Measurements from ENCODE around the gene MAMLD1.

The MAMLD1 gene

DNA sequence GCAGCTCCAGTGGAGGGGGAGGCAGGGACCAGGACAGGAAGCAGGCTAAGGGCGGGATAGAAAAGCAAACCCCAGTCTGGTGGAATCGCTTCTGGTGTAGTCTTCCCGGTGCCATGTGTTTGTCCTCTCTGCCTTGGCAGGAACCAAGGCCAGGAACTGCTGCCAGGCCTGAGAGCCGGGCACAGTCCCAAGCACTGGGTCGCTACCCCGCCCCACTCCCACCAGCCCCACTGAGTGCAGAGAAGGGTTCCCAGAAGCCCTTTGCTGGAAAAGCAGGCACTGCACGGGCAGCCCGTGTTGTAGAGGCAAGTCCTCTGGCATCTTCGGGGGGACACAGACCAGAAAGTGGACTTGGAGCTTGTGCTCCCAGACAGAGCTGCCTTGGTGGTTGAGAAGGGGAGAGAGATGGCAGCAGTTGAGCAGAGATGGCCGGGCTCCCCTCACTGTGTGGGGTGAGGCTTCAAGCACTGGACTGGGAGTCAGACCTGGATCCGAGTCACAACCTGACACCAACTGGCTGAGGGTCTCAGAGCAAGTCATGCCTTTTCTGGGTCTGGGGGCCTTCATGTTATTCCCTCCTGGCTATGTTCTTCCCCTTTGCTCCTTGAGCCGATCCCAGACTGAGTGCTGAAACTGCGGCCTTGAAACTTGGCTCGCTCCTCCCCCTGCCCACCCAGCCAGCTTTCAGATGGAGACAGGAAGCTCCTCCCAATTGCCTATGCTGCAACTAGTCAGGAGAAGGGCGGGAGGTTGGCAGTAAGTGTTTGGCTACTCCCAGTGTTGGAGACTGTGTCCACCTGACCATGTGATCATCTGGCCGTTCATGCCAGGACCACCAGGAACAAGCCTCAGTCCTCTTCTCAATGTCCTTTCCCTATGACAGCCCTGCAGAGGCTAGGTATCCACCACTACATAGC, 145.6 kb downstream of the MAMLD1 start:
- Mint-ChIP-seq H3K9me3 (no peaks in the 10 kb centered on the region), H3K27ac (no peak overlapping the region), H3K4me1 (ENCODE audit: low read depth in 2 of 2) (no peaks in the 10 kb centered on the region), H3K36me3 (ENCODE audit: insufficient read depth) (no peaks in the 10 kb centered on the region), H3K4me3 (no peak overlapping the region), H3K27me3 (no peaks in the 10 kb centered on the region)
- ATAC-seq (replicated peaks) (no peak), DNase-seq (no peak)

DNA sequence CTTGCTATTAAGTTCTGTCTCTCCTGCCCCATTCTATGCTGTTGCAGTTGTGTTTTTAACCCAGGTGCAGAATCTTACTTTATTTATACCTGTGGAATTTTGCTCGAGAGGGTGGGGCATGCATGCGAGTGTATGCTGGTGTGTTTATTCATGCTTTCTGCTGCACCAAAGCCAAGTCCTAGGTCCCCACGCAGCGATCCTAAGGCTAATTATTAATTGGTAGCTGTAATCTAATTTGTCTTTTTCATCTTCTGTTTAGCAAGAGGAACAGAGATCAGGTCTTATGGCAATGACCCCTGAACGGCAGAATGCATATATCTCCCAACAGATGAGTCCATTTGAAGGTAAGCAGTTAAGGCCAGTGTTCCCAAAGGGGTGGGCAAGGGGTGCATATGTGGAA, 146.6 kb downstream of the MAMLD1 start:
- ATAC-seq (replicated peaks) (no peak), DNase-seq (no peak)
- Mint-ChIP-seq H3K27ac (no peak overlapping the region), H3K27me3 (no peaks in the 10 kb centered on the region), H3K4me3 (no peak overlapping the region), H3K9me3 (no peaks in the 10 kb centered on the region), H3K4me1 (ENCODE audit: low read depth in 2 of 2) (no peaks in the 10 kb centered on the region), H3K36me3 (ENCODE audit: insufficient read depth) (no peaks in the 10 kb centered on the region)

DNA sequence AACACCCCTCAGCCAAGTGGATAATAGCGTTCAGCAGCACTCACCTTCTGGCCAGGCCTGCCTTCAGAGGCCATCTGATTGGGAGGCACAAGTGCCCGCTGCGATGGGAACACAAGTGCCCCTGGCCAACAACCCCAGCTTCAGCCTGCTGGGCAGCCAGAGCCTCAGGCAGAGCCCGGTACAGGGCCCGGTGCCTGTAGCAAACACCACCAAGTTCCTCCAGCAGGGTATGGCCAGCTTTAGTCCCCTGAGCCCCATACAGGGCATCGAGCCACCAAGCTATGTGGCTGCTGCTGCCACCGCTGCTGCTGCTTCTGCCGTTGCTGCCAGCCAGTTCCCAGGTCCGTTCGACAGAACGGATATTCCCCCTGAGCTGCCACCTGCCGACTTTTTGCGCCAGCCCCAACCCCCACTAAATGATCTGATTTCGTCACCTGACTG, 149.4 kb downstream of the MAMLD1 start:
- Mint-ChIP-seq H3K9me3 (no peaks in the 10 kb centered on the region), H3K27ac (no peak overlapping the region), H3K4me1 (ENCODE audit: low read depth in 2 of 2) (peaks cover 0 to 2% of the 10 kb centered on the region in 2 donors), H3K36me3 (ENCODE audit: insufficient read depth) (no peaks in the 10 kb centered on the region), H3K27me3 (peaks cover 0 to 17% of the 10 kb centered on the region in 2 donors), H3K4me3 (no peak overlapping the region)
- DNase-seq: no peak
- ATAC-seq (replicated peaks): no peak

DNA sequence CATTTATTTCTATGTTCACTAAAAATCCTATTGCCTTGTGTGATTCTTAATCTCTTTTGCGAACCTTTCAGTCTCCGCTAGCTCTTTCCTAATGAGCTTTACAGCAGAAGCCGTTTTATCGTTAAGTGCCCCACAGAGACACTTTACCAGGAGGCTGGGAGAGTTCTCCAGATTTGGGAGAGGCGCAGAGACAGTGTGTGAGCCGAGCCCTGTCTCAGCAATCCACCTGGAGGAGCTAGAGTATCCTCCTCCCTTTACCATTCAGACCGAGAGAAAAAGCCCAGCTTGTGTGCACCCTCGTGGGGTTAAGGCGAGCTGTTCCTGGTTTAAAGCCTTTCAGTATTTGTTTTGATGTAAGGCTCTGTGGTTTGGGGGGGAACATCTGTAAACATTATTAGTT, 150.4 kb downstream of the MAMLD1 start:
- no peak for ATAC-seq (replicated peaks)
- H3K4me3 Mint-ChIP-seq: no peak overlapping the region

DNA sequence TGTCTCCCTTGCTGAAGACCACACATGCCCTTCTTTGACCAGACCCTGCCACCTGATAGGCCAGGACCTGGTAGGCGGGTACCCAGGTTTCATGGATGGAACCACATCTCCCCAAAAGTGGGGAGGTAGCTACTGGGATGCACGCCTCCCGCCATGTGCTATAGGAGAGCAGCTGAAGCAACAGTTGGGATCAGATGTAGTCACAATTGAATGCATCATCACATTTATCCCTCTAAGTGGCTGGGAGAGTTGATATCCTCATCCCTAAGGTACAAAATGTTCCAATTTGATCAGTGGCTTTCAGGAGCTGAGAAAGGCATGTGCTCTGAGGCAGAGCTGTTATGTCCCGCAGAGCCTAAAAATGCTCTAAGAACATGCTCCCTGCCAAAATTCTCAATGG, 151.3 kb downstream of the MAMLD1 start:
- no peak overlapping the region for H3K4me3 Mint-ChIP-seq
- H3K27me3 Mint-ChIP-seq: peaks cover 0 to 17% of the 10 kb centered on the region in 2 donors
- no peaks in the 10 kb centered on the region for H3K9me3 Mint-ChIP-seq
- DNase-seq (no peak), ATAC-seq (replicated peaks) (no peak)
- H3K27ac Mint-ChIP-seq: no peak overlapping the region
- peaks cover 0 to 2% of the 10 kb centered on the region in 2 donors for H3K4me1 Mint-ChIP-seq (ENCODE audit: low read depth in 2 of 2)
- H3K36me3 Mint-ChIP-seq (ENCODE audit: insufficient read depth): no peaks in the 10 kb centered on the region

More for the DNA sequence above, 150.4 kb downstream of the MAMLD1 start:
- no peaks in the 10 kb centered on the region for H3K9me3 Mint-ChIP-seq
- H3K27me3 Mint-ChIP-seq: peaks cover 0 to 17% of the 10 kb centered on the region in 2 donors
- H3K4me1 Mint-ChIP-seq (ENCODE audit: low read depth in 2 of 2): peaks cover 0 to 2% of the 10 kb centered on the region in 2 donors
- H3K36me3 Mint-ChIP-seq (ENCODE audit: insufficient read depth): no peaks in the 10 kb centered on the region
- no peak for DNase-seq
- no peak overlapping the region for H3K27ac Mint-ChIP-seq

DNA sequence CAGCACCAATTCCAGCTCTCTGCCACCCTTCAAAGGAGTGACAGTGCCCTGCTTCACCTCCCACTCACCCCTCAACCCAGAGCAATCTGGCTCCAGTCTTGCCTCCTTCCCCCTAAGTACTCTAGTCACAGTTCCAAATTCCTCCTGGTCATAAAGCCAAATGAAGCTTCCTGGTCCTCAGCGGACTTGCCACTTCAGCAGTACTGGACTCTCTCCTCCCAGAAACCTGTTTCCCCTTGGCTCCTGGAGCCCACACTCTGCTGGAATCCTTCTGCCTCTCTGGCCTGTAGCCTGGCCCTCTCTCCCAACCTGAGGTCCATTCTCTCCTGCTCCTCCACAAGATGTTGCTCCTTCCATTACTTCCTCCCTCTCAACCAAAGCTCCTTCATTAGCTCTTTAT, 152.7 kb downstream of the MAMLD1 start:
- H3K9me3 Mint-ChIP-seq: no peaks in the 10 kb centered on the region
- no peaks in the 10 kb centered on the region for H3K36me3 Mint-ChIP-seq (ENCODE audit: insufficient read depth)
- no peak overlapping the region for H3K27ac Mint-ChIP-seq
- peaks cover 0 to 17% of the 10 kb centered on the region in 2 donors for H3K27me3 Mint-ChIP-seq
- ATAC-seq (replicated peaks): no peak
- H3K4me1 Mint-ChIP-seq (ENCODE audit: low read depth in 2 of 2): peaks cover 0 to 2% of the 10 kb centered on the region in 2 donors
- no peak for DNase-seq
- H3K4me3 Mint-ChIP-seq: no peak overlapping the region

DNA sequence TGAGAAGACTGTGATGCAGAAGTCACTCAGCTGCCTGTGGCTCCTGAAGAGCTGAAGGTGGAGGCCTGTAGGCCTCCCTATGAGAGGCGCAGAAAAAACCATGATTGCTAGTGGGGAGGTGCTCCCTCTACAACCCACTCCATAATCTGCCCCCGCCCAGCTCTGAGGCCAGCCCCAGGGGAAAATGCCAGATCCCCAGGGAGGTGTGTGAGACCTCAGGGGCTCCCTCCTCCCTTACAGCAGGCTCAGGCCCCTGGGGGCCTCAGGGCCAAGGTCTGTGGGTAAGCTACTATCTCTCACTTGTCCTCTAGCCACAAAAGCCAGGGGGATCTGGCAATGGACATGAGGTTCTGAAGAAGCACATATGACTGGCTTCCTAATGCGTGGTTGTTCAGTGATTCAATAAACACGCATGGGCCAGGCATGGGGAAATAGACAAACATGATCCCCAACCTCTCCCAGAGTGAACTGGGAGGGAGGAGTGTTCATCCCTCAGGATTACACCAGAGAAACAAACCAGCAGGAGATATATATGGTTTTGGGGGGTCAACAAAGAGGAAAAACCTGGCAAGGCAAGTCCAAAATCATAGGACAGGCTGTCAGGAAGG, 154.3 kb downstream of the MAMLD1 start:
- DNase-seq: no peak
- H3K36me3 Mint-ChIP-seq (ENCODE audit: insufficient read depth): no peaks in the 10 kb centered on the region
- no peak overlapping the region for H3K4me3 Mint-ChIP-seq
- no peak overlapping the region for H3K27ac Mint-ChIP-seq
- no peak for ATAC-seq (replicated peaks)
- H3K27me3 Mint-ChIP-seq: peaks cover 0 to 17% of the 10 kb centered on the region in 2 donors
- peaks cover 0 to 2% of the 10 kb centered on the region in 2 donors for H3K4me1 Mint-ChIP-seq (ENCODE audit: low read depth in 2 of 2)
- H3K9me3 Mint-ChIP-seq: no peaks in the 10 kb centered on the region

DNA sequence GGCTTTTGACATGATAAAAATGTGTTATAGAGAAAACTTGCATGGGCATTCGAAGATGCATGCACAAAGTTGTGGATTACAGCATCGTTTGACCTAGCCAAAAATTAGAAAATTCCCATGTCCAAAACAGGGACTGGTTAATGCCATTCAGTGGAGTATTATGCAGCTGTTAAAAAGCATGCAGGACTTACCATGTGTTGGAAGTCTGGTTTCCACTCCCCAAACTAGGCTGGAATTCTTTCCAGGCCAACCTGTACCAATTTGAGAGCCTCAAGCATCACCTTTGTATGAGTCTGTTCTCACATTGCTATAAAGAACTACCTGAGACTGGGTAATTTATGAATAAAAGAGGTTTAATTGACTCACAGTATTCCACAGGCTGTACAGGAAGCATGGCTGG, 159.4 kb downstream of the MAMLD1 start:
- Mint-ChIP-seq H3K9me3 (no peaks in the 10 kb centered on the region), H3K27ac (no peak overlapping the region), H3K4me3 (no peak overlapping the region), H3K36me3 (ENCODE audit: insufficient read depth) (no peaks in the 10 kb centered on the region), H3K27me3 (no peaks in the 10 kb centered on the region), H3K4me1 (ENCODE audit: low read depth in 2 of 2) (no peaks in the 10 kb centered on the region)
- ATAC-seq (replicated peaks) (no peak), DNase-seq (no peak)

DNA sequence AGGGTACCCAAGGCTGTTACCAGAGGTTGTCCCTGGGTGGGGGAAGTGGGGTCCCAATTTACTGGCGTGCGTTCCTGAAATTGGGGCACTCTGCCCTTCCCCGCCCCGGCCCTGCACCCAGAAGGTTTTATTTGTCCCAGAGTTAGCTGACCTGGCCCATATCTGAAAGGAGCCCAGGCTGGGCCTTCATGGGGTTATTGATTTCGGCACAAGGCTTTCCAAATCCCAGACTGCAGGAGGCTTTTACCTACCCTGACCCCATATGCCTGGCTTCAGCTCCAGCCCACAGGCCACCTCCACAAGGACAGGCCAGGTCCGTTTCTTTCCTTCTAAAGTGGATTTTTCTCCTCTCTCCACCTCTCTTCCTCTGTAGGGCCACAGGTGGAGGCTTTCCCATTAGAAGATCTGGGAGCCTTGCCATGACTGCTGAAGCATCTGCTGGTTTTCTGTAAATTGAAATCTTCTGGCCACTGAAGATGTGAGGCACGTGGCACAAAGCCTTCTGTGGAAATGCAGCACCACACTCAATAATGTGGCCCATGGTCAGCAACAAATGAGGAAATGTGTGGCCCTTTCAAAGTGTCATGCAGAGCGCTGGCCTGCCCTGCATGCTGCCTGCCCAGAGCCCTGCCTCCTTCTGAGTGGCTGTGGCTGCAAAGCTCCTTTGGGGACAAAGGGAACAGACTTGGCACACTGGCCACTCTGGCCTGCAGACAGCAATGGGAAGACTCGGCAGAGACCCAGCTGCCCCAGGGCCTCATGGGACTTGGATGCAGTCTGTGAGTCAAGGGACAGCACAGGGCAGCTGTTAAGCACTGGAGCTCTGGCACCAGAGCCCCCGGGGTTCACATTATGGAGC, 162.2 kb downstream of the MAMLD1 start:
- Mint-ChIP-seq H3K4me3 (no peak overlapping the region), H3K36me3 (ENCODE audit: insufficient read depth) (no peaks in the 10 kb centered on the region), H3K27ac (no peak overlapping the region), H3K9me3 (no peaks in the 10 kb centered on the region), H3K27me3 (no peaks in the 10 kb centered on the region), H3K4me1 (ENCODE audit: low read depth in 2 of 2) (no peaks in the 10 kb centered on the region)
- DNase-seq: no peak
- no peak for ATAC-seq (replicated peaks)

DNA sequence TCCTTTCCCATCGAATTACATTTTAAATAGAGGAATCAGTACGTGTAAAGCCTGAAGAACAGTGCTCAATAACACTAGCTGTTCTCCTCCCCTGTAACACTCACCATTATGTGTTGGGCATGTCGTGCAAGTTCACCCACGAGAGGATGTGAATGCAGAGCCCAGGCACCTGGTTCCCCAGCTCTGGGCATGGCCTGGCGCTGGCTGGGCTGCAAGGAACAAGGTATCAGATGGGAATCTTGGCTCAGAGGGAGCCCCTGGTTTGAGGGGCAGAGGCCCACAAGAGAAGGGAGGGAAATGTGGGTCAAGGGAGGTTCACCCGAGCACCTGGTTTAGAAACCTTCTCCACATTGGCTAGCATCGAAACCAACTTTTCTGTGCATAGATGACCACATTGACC, 163.6 kb downstream of the MAMLD1 start:
- no peak for DNase-seq
- Mint-ChIP-seq H3K27me3 (no peaks in the 10 kb centered on the region), H3K4me3 (no peak overlapping the region), H3K27ac (no peak overlapping the region), H3K4me1 (ENCODE audit: low read depth in 2 of 2) (no peaks in the 10 kb centered on the region), H3K36me3 (ENCODE audit: insufficient read depth) (no peaks in the 10 kb centered on the region), H3K9me3 (no peaks in the 10 kb centered on the region)
- no peak for ATAC-seq (replicated peaks)

DNA sequence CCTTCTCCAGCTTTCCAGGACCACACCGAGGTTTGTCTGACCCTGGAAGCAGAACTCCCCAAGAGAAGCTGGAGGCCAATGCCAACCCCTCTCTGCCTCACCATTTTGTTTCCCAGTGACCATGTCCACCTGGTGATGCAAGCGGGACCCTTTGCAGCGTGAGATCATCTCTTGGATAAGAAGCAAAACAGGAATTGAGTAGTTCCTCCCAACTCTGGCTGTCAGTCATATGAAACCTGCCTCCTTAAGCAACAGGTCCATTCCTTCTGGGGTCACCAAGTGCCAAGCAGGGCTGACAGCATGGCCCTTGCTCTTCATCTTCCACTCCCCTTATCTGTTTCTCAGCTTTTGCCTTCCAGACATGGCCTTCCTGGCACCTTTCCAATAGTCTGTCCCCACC, 164.0 kb downstream of the MAMLD1 start:
- Mint-ChIP-seq H3K27ac (no peak overlapping the region), H3K4me1 (ENCODE audit: low read depth in 2 of 2) (no peaks in the 10 kb centered on the region), H3K4me3 (no peak overlapping the region), H3K27me3 (no peaks in the 10 kb centered on the region), H3K9me3 (no peaks in the 10 kb centered on the region), H3K36me3 (ENCODE audit: insufficient read depth) (no peaks in the 10 kb centered on the region)
- ATAC-seq (replicated peaks) (no peak), DNase-seq (no peak)

DNA sequence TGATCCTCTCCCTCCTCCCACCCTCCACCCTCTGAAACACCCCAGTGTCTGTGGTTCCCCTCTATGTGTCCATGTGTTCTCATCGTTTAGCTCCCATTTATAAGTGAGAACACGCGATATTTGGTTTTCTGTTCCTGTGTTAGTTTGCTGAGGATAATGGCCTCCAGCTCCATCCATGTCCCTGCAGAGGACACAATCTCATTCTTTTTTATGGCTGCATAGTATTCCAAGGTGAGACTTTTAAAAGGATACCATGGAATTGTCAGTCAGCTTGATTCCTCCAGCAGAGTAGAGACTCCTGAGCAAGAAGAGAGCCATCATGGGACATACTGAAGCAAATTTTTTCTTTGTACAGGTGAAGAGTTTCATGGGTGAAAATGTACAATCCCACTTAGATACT, 166.5 kb downstream of the MAMLD1 start:
- Mint-ChIP-seq H3K4me1 (ENCODE audit: low read depth in 2 of 2) (no peaks in the 10 kb centered on the region), H3K36me3 (ENCODE audit: insufficient read depth) (no peaks in the 10 kb centered on the region), H3K4me3 (no peak overlapping the region), H3K27me3 (no peaks in the 10 kb centered on the region), H3K27ac (no peak overlapping the region), H3K9me3 (peaks cover 0 to 3% of the 10 kb centered on the region in 2 donors)
- no peak for ATAC-seq (replicated peaks)
- DNase-seq: no peak

DNA sequence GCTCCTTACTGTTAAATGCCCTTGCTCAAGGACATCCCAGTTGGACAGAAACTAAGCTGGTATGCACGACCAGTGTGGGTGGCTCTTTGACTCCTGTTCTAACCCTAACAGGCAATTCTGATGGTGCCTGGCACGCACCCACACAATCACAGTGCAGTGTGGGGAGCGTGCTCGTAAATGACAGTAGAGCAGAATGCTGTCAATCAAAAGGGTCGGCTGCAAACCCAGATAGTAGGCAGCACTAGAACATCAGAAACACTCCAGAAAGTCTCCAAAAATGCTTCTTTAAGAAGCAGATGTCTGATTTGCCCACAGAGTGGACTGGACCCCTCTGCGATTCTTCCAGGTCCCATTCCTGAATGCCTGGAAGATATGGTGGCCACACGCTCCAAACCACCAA, 167.7 kb downstream of the MAMLD1 start:
- ATAC-seq (replicated peaks) (no peak), DNase-seq (no peak)
- Mint-ChIP-seq H3K9me3 (peaks cover 0 to 3% of the 10 kb centered on the region in 2 donors), H3K4me1 (ENCODE audit: low read depth in 2 of 2) (no peaks in the 10 kb centered on the region), H3K4me3 (no peak overlapping the region), H3K27me3 (no peaks in the 10 kb centered on the region), H3K27ac (no peak overlapping the region), H3K36me3 (ENCODE audit: insufficient read depth) (no peaks in the 10 kb centered on the region)
